DOHH2 (cell line): ENCODE results near the gene TCEAL6.

ENCODE experiments used
- H3F3A ChIP-seq: fragments of 200-600 bp; sonication (generic), shearing (Covaris generic); 2 replicates; pipeline ENCODE4 v1.6.0; 2016; ENCODE audit warnings: antibody characterized with exemption, mild to moderate bottlenecking; ENCODE audit not compliant: control insufficient read depth, insufficient read depth
- H3K27ac ChIP-seq: fragments of 200-600 bp; sonication (generic); 2 replicates; pipeline ENCODE4 v1.5.1; 2014; ENCODE audit warnings: low read depth, mild to moderate bottlenecking, low read length, moderate library complexity
- H3K27me3 ChIP-seq: fragments of 200-600 bp; sonication (generic); 2 replicates; pipeline ENCODE4 v1.6.1; 2014; ENCODE audit warnings: mild to moderate bottlenecking, low read length, mixed read lengths; ENCODE audit not compliant: control insufficient read depth
- H3K36me3 ChIP-seq: fragments of 200-600 bp; sonication (generic); 2 replicates; pipeline ENCODE4 v1.6.1; 2014; ENCODE audit warnings: mild to moderate bottlenecking, low read length, moderate library complexity, mixed read lengths; ENCODE audit not compliant: control insufficient read depth
- H3K4me1 ChIP-seq: fragments of 200-600 bp; sonication (generic); 2 replicates; pipeline ENCODE4 v1.6.1; 2014; ENCODE audit warnings: mild to moderate bottlenecking, low read length, mixed read lengths; ENCODE audit not compliant: control insufficient read depth
- H3K4me2 ChIP-seq: fragments of 200-600 bp; sonication (generic); 2 replicates; pipeline ENCODE4 v1.6.0; 2014; ENCODE audit warnings: mild to moderate bottlenecking, low read length, moderate library complexity
- H3K4me3 ChIP-seq: fragments of 200-600 bp; sonication (generic); 2 replicates; pipeline ENCODE4 v1.5.1; 2014; ENCODE audit warnings: mild to moderate bottlenecking, low read length, mixed read lengths
- H3K79me2 ChIP-seq: fragments of 200-600 bp; sonication (generic); 2 replicates; pipeline ENCODE4 v1.6.1; 2014; ENCODE audit warnings: mild to moderate bottlenecking, low read length, mixed read lengths; ENCODE audit not compliant: control insufficient read depth
- H3K9me2 ChIP-seq: fragments of 200-600 bp; sonication (generic); replicated peaks from 2 replicates; pipeline ENCODE4 v1.6.1; 2014; ENCODE audit warnings: mild to moderate bottlenecking, low read length, mixed read lengths; ENCODE audit not compliant: control insufficient read depth
- H3K9me3 ChIP-seq: fragments of 200-600 bp; sonication (generic); 2 replicates; pipeline ENCODE4 v1.6.1; 2014; ENCODE audit warnings: antibody characterized with exemption, low read length, mixed read lengths; ENCODE audit not compliant: control insufficient read depth, insufficient read depth
- H4K20me1 ChIP-seq: fragments of 200-600 bp; sonication (generic); 2 replicates; pipeline ENCODE4 v1.6.0; 2014; ENCODE audit warnings: low read depth, mild to moderate bottlenecking, antibody characterized with exemption, low read length, moderate library complexity; ENCODE audit not compliant: control insufficient read depth, insufficient read depth
- CTCF ChIP-seq: fragments of 200-600 bp; sonication (generic); IDR thresholded peaks from one replicate; pipeline ENCODE4 v1.5.1; 2014; ENCODE audit warnings: antibody characterized with exemption, mild to moderate bottlenecking, low read depth, low read length; ENCODE audit not compliant: poor library complexity, severe bottlenecking
- EZH2phosphoT487 ChIP-seq: fragments of 200-600 bp; sonication (generic); IDR thresholded peaks from 2 replicates; pipeline ENCODE4 v1.6.1; 2017; ENCODE audit warnings: borderline replicate concordance, mild to moderate bottlenecking, antibody characterized with exemption, low read length, moderate library complexity, mixed read lengths

Gene TCEAL6

GRCh38 chrX:102115748-102116147, 26.5 kb downstream of the TCEAL6 start:
- TF ChIP-seq CTCF = no peak
- no peak for TF ChIP-seq EZH2phosphoT487
- Histone ChIP-seq H3K4me2 (no peak overlapping the region), H3K27ac (no peak overlapping the region), H3F3A (no peaks in the 10 kb centered on the region), H4K20me1 (no peaks in the 10 kb centered on the region), H3K4me1 (no peaks in the 10 kb centered on the region), H3K36me3 (no peaks in the 10 kb centered on the region), H3K27me3 (no peaks in the 10 kb centered on the region), H3K9me3 (no peaks in the 10 kb centered on the region), H3K4me3 (no peak overlapping the region), H3K9me2 (no peaks in the 10 kb centered on the region), H3K79me2 (no peaks in the 10 kb centered on the region)

GRCh38 chrX:102113367-102113766, 28.9 kb downstream of the TCEAL6 start:
- H3F3A ChIP-seq = no peaks in the 10 kb centered on the region
- no peaks in the 10 kb centered on the region for H3K79me2 ChIP-seq
- no peak overlapping the region for H3K4me3 ChIP-seq
- no peaks in the 10 kb centered on the region for H3K36me3 ChIP-seq
- H3K9me2 ChIP-seq = no peaks in the 10 kb centered on the region
- no peaks in the 10 kb centered on the region for H3K4me1 ChIP-seq
- no peaks in the 10 kb centered on the region for H3K9me3 ChIP-seq
- no peaks in the 10 kb centered on the region for H4K20me1 ChIP-seq
- TF ChIP-seq EZH2phosphoT487 = no peak
- TF ChIP-seq CTCF = no peak
- no peak overlapping the region for H3K4me2 ChIP-seq
- no peak overlapping the region for H3K27ac ChIP-seq
- no peaks in the 10 kb centered on the region for H3K27me3 ChIP-seq
